NCI-H2196 (cell line): ENCODE results near the gene OR8B12.

ENCODE experiments used
- DNase-seq: peaks from one replicate; lab custom pipeline; 2025; ENCODE audit not compliant: unreplicated experiment; lab: John Stamatoyannopoulos, UW

The OR8B12 gene, protein sequence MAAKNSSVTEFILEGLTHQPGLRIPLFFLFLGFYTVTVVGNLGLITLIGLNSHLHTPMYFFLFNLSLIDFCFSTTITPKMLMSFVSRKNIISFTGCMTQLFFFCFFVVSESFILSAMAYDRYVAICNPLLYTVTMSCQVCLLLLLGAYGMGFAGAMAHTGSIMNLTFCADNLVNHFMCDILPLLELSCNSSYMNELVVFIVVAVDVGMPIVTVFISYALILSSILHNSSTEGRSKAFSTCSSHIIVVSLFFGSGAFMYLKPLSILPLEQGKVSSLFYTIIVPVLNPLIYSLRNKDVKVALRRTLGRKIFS

DNA sequence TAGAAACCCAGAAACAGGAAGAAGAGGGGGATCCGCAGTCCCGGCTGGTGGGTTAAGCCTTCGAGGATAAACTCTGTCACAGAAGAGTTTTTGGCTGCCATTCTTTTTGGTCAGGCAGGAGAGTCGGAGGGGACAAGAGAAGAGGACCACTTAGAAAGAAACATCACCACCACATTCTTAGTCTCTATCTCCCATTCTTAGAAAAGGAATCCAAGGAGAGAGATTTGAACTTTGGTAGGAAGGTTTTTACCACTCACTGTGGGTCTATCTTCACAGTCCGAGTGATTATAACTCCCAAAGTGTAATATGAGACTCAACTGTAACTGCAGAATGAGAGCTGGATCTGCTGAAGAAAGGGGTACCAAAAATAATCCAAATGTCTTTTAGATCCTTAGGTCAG, at the start of gene OR8B12:
Gene OR8B12 (minus strand): TSS at position 101 of the 400 bp plus-strand sequence. CDS start 0 bp downstream, at position 101.
- no peak for DNase-seq

DNA sequence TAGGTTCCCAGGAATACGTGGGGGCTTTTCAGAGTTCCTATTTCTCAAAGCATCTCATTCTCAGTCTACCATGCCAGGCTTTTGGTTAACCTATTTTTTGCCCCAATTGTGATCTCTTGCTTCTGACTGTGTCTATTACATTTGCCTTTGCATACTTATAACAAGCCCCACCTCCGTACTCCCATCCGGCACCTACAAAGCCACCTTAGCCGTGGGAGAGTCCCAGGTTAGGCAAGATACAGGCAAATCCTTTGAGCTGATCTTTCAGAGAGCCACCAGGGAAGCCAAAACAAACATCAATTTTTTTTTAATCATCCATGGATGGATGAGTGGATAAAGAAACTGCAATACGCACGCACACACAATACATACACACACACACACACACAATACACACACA, 49.2 kb upstream of the OR8B12 start:
- no peak for DNase-seq

DNA sequence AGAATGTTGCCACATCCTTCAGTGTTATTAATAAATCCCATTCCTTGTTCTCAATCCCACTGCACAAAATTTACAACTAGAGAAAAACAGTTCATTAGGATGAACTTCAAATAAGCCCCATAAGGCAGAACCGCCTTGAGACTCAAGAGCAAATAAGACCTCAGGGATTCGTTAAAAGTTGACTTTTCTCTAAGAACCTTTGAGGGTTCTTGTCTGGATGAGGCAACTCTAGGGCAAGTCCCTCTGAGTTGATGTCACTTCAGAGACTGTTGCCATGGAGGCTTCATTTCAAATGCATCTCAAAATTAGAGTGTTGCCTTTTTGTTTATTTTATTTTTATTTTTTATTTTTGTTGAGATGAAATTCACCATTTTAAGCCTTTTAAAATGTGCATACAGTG, 48.0 kb upstream of the OR8B12 start:
- DNase-seq: no peak

DNA sequence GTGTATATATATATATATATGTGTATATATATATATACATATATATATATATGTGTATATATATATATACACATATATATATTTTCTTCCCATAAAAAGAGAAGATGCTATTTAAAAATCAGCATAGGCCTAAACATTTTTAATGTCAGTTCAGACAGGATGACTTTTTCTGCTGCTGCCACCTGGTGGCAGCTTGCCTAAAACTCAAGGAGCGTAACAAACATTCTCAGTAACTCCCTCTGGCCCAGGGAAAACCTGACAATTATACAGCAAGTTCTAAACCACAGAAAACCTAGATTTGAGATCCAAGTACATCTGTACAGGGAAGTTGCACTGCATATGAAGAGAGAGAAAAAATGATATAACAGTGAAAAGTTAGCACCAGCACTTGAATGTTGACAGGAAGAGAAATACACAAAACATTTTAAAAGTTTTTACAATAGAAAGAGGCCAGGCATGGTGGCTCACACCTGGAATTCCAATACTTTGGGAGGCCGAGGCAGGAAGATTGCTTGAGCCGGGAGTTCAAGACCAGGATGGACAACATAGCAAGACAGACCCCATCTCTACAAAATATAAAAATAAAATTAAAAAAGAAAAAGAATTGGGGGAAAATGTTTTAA, 42.9 kb upstream of the OR8B12 start:
- DNase-seq: peak; percentile 58

DNA sequence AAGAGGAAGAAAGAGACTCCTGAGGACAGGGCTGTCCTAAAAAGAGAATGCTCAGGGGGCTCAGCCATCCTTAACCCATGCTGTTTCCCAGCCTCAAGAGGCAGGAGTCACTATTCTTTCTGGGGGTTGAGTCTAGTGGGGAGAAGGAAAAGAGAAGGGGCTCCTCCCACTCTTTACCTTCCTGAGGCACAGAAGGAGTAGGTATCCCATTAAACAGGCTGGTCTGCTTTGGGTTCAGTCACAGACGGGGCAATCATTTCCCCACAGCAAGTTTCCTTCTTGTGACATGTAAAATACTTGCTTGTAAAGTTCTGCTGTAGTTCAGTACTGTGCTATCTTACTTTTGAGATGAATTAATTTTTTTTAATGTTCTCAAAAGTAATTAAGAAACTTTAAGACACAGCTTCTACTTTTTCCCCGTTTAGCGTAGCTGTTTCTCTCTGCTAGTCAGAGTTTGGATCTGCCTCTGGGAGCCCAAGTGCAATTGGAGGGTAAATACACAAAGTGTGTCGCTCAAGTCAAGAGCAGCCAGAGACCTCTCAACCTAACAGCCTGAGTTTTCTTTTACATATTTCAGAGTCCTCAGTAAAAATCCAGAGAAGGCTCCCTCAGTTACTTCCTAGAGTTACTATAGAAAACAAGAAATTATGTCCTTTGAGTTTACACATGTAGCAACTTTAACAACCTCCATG, 41.4 kb upstream of the OR8B12 start:
- DNase-seq: no peak

DNA sequence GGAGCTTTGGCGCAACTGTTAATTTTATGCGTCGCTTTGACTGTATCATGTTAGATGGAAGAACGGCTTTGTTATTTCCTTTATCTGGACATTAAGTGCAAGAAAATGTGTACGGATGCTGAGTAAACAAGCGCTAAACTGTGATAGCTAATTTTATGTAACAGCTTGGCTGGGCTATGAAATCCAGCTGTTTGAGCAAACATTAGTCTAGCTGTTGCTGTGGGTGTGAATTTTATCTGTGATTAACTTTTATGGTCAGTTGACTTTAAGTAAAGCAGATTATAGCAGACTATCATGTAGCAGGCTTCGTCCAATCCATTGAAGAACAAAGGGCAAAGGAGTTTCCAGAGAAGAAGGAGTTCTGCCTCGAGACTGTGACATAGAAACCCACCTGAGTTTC, 40.3 kb upstream of the OR8B12 start:
- no peak for DNase-seq

DNA sequence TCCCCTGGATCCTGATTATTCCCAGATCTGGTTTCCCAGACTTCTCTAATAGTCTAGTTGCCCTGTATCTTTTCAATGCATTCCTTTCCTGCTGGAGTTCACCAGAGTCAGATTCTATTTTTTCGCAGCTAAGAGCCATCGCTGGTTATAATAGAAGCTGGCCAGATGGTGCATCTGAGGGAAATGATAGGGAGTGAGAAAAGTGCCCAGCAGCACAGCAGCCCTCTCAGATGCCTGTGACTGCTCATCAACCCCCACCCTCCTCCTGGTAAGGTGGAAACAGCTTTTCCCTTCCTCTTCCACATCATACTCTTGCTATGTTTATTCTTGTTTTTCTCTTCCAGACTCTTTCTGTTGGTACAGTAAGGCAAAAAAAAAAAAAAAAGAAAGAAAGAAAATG, 39.1 kb upstream of the OR8B12 start:
- DNase-seq: no peak

DNA sequence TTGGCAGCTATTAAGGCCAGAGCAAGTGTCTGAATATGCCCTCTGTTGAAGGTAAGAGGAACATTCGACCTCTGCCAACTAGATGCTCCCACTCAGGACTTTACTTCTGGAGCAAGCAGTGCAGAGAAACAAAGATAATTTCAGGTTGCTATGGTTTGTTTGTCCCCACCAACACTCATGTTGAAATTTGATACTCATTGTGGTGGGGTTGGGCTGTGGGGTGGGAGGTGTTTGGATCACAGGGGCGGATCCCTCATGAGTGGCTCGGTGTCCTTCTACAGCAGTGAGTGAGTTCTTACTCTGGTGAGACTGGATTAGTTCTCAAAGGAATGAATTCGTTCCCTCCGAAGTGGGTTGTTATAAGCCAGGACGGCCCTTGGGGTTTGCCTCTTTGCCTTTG, 38.4 kb upstream of the OR8B12 start:
- DNase-seq: no peak

DNA sequence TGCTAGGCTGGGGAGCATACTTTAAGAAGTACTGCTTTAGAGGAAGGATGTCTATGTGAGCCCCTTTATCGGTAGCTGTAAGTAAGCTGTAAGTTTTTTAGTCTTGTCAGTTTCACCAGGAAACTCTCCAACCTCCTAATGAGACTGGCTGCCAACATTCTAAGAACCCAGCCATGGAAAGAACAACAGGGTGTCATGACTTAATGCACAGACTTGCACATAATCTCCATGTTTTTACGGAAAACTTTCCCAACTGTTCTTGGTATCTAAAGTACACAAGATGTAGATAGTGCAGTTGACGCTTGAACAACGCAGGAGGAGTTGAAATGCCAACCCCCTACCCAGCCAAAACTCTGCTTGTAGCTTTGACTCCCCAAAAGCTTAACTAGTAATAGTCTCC, 35.3 kb upstream of the OR8B12 start:
- DNase-seq: no peak

DNA sequence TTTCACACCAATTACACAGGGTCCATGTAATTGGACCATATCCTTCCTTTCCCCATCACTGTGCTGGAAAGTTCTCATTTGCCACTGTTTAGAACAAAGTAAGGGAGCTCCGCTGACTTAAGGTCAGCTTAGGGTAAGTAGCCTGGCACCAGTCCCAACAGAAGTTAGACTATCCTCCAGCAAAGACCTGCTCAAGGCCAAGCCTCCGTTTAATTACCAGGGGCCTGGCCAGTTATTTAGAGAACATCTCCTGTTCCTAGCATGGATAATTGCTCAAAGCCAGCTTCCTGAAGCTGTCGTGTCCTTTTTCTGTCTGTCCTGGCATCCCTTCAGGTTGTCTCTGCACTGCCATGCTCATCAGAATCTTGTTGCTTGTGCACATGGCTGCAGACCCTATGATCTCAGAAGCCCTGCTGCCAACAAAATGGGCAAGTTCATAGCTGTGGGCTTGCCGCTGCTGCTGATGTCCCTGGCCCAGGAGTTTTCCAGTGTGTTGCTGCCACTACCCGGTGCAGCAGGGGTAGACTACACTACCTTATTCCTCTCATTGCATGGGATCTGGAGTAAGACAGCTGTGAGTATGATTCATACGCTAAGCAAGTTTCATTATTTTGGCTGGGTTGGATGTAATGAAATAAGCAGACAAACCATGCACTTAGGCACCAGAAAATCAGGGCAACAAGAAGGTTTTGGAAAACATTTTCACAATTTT, 34.4 kb upstream of the OR8B12 start:
- no peak for DNase-seq

DNA sequence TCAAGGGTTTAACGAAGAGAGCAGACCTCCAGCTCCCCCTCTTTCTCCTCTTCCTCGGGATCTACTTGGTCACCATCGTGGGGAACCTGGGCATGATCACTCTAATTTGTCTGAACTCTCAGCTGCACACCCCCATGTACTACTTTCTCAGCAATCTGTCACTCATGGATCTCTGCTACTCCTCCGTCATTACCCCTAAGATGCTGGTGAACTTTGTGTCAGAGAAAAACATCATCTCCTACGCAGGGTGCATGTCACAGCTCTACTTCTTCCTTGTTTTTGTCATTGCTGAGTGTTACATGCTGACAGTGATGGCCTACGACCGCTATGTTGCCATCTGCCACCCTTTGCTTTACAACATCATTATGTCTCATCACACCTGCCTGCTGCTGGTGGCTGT, 26.7 kb upstream of the OR8B12 start:
- no peak for DNase-seq

DNA sequence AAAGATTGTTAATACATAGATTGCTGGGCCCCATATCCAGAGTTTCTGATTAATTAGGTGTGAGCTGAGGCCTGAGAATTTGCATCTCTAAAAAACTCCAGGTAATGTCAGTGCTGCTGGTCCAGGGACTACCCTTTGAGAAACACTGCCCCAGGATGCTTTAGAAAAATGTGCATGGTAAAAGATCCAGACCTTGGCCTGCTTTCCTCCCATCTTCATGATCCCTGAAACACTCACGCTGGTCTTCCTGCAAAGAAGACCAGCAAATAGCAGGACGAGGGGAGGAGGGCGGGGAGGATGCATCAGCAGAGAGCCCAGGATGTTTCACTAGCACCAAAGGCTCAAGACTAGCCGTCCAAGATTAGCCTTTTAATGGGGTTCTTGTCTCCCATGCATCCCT, 26.2 kb upstream of the OR8B12 start, which contains the start of gene OR8A1:
Gene OR8A1 (plus strand): TSS at position 301 of the 400 bp plus-strand sequence. CDS start 123 bp downstream, outside the sequence.
- no peak for DNase-seq

DNA sequence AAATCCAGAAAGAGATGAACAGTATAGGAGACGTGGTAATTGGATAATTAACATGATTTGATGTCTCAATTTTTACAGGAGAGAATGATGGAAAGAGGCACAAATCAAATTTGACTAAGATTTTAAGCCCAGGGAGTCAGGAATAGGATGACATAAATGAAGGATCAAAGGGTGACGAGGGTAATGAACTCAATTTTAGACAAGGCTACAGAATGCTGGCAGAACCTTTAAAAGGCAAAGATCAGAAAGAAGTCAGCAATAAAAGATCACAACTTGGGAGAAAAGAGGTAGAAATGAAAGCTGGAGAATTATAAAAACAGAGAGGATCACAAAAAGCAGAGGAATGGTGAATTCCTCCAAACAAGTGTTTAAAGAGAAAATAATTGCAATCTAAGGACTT, 13.4 kb upstream of the OR8B12 start:
- no peak for DNase-seq

DNA sequence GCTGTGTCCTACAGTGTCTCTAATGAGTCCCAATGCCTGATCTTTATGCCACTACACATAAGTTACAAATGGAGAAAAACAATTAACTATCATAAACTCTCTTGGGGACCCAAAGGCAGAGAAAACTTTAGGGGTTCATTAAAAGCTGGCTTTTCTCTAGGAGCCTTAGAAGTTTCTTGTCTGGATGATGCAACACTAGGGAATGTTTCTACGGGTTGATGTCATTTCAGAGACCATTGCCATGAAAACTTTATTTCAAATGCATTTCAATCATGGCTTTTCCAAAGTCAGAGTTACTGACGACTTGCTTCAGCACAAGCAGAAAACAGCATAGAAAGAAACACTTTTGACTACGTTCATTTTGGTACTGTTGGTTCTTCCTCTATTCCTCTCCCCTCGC, 8.5 kb upstream of the OR8B12 start:
- no peak for DNase-seq

DNA sequence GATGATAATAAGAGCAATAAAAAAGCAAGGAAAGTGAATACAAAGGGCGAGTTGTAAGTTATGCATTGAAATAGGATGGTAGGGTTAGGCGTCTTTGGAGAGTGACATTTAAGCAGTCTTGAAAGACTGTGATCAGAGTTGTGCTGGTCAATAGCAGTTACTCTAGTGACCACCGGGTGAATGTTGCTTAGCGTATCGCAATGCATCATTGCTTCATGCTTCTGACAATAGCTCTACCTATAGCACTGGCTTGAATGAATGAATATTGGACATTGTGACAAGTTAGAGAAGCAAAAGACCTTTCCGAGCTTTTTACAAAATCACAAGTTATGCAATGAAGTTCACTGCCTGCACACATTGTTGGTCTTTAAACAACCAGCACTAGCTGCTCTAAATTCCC, 7.7 kb upstream of the OR8B12 start:
- DNase-seq: no peak

DNA sequence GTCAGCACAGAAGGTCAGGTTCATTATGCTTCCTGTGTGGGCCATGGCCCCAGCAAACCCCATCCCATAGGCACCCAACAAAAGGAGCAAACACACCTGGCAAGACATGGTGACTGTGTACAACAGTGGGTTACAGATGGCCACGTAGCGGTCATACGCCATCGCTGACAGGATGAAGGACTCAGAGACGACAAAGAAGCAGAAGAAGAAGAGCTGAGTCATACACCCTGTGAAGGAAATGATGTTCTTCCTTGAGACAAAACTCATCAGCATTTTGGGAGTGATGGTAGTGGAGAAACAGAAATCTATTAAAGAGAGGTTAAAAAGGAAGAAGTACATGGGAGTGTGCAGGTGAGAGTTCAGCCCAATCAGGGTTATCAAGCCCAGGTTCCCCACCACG, 309 bp downstream of the OR8B12 start:
- no peak for DNase-seq

DNA sequence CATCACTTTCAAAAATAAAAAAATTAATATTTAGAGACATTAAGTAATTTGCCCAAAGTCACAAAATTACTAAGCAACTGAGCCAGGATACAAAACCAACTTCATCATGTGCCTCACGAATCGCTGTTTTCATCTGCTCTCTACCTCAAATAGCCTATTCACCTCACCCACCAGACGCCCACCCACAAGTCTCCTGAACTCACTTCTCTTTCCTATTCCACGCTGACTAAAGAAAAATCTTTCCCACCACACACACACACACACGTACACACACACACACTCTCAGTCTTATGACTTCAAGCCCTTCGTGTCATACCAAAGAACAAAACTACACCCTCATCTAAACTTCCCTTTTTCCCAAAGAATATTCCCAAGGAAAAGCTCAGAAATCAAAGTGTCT, 2.2 kb downstream of the OR8B12 start:
- no peak for DNase-seq

DNA sequence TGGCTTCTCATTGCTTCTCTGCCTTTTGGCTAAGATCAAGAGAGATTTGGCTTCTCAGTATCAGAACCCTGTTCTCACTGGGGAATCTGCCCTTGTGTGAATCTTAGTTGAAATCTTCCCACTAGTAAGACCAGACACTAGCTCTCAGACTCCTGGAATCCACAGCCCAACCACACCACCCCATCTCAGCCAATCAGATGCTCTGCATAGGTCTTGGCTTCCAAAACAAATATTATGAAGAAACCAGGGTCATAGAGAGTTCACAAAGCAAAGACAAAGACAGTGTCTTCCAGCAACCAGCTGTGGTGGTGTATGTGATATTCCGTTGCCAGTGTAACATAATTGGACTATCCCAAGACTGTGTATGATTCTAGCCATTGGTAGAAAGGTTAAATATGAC, 5.4 kb downstream of the OR8B12 start:
- DNase-seq: no peak

DNA sequence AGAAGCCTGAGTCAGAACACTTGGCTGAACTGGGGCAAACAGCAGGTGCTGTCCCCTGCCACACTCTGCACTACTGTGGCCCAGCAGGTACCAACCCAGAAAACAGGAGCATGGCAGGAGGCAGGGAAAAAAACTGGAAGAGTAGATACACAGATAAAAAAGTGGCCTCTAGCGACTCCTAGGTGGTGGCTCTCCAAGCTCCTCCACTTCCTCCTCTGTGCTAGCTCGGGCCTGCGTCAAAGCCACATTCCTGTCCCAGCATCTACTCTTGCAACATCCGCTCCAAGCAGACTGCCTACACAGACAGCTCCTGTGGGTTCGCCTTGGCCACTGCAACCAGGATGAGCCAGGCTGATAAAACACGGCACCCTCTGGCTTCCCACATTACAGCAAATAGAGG, 6.9 kb downstream of the OR8B12 start:
- no peak for DNase-seq

DNA sequence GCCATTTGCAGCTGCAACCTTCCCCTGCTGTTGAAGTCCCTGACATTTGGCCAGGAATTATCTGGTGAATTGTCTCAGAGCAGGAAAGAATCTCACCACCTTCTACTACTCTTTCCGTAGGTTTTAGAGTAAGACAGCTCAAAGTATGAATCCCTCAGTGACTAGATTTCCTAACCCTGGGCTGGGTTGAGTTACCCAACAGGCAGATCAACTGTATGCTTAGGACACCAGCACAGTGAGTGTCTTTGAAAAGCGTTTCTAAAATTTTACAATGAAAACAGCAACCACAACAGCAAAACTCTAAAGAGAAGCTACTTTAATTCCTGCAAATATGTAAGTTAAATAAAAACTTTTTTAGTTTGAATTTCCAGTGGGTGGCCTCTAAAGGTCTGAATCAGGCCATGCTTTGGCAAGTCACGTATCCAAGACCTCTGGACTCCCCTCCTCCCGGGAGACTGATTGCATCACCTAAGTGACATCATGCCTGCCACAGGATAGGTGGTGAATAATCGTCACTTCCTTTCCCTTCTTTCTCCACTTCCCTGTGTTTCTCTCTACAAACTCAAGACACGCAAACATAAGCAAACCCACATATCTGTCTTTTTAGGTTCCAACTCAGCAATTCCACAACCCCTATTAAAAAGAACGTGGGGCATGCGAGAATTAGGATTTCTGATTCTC, 7.8 kb downstream of the OR8B12 start:
- no peak for DNase-seq

DNA sequence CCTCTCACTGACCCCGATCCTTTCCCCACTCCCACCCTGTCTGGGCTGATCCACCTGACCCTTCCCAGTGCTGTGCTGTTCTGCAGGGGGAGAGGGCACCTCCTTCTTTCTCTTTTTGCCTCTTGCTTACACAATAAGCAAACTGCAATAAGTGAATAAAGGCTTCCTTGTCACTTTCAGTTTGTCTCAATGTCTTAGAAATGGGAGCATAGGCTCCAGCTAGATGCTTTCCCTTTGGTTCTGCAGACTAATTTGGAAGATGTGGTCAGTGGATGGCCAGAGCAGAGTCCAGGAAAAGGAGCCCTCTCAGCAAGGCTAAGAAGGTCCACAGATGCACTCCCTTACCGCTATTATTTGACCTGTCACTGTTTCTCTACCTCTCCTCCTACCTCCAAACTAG, 9.4 kb downstream of the OR8B12 start:
- DNase-seq: no peak
